Aorta (tissue), 5 donors: ENCODE data around the gene ENDOV. TPM values are rescaled to one million over a fixed set of nuclear protein-coding genes. Genes with fewer than 3 reads are reported as not detected.
A peak's percentile ranks its signal among the peaks of the same experiment; 100 is the strongest.

Experiments used
- ATAC-seq: fragments of 200-7000 bp; cut with Tn5 transposase; one replicate; pipeline ENCODE4 v1.9.1; 2022; ENCODE audit warnings: moderate library complexity; ENCODE audit not compliant: low FRiP score
- DNase-seq, 2 donors: peaks; one replicate each; pipeline ENCODE4 v3.0.0-alpha.2; 2020
- H3K27ac ChIP-seq, 2 donors: one replicate each; pipeline ENCODE4 v1.5.1; 2013; ENCODE audit warnings: low read length in 2 of 2, mild to moderate bottlenecking in 2 of 2, moderate library complexity in 2 of 2, control low read depth in 1 of 2, inconsistent platforms in 1 of 2, low read depth in 1 of 2
- H3K27me3 ChIP-seq, 2 donors: one replicate each; pipeline ENCODE4 v1.6.1; 2013; ENCODE audit warnings: control low read depth in 1 of 2, low read length in 1 of 2, mild to moderate bottlenecking in 1 of 2, moderate library complexity in 1 of 2; ENCODE audit not compliant: insufficient read depth in 2 of 2, control insufficient read depth in 1 of 2
- H3K36me3 ChIP-seq, 2 donors: one replicate each; pipeline ENCODE4 v1.6.1; 2013; ENCODE audit warnings: control low read depth in 1 of 2, low read length in 1 of 2, mild to moderate bottlenecking in 1 of 2; ENCODE audit not compliant: insufficient read depth in 2 of 2, control insufficient read depth in 1 of 2
- H3K4me1 ChIP-seq, 2 donors: one replicate each; pipeline ENCODE4 v1.6.1; 2013; ENCODE audit warnings: low read length in 2 of 2, control low read depth in 1 of 2, mild to moderate bottlenecking in 1 of 2, moderate library complexity in 1 of 2; ENCODE audit not compliant: insufficient read depth in 2 of 2, control insufficient read depth in 1 of 2
- H3K4me3 ChIP-seq, 2 donors: one replicate each; pipeline ENCODE4 v1.5.1; 2013; ENCODE audit warnings: low read length in 2 of 2, control low read depth in 1 of 2, mild to moderate bottlenecking in 1 of 2
- H3K9me3 ChIP-seq: one replicate; pipeline ENCODE4 v1.6.1; 2013; ENCODE audit warnings: mild to moderate bottlenecking, low read length; ENCODE audit not compliant: control insufficient read depth
- WGBS, 2 donors: extraction: QIAGEN DNeasy Blood & Tissue Kit; methylation state at CpG; one replicate each; pipeline ENCODE4 v1.1.7; 2013; 5-methylcytosine and 5-hydroxymethylcytosine counted together
- intact Hi-C, 2 donors: fragments of 100-400 bp; cut with DNase I; formaldehyde crosslinking; loops; one replicate each; pipeline versions ENCODE4 v1.14.2 to v1.15.0; 2022
- polyA plus RNA-seq, 2 donors: library from polyadenylated mRNA; stranded (reverse); fragments of 200-250 nt; gene quantifications; one replicate each; pipeline ENCODE4 v1.2.3, GENCODE V29; 2013
- total RNA-seq, 2 donors: library from RNA; stranded (reverse); fragmentation: NEBNext Ultra II Directional; extraction: Animal tissue kit (Norgen Biotek cat#: 25700); gene quantifications; one replicate each; pipeline ENCODE4 v1.2.1, GENCODE V29; 2021
- donor health status: healthy with polysubstance abuse.
- donor health status: Bipolar disorder and iron deficiency.
- donor health status: DM: no; HTN: no; CAD: no.
- donor health status: DM: no; HTN: no; CAD: no.
- donor health status: DM: yes; HTN: yes; CAD: no.

ENDOV gene
- total and polyA plus RNA-seq, 4 donors, result 14.3 to 28.2 (median 20.4) TPM

DNA sequence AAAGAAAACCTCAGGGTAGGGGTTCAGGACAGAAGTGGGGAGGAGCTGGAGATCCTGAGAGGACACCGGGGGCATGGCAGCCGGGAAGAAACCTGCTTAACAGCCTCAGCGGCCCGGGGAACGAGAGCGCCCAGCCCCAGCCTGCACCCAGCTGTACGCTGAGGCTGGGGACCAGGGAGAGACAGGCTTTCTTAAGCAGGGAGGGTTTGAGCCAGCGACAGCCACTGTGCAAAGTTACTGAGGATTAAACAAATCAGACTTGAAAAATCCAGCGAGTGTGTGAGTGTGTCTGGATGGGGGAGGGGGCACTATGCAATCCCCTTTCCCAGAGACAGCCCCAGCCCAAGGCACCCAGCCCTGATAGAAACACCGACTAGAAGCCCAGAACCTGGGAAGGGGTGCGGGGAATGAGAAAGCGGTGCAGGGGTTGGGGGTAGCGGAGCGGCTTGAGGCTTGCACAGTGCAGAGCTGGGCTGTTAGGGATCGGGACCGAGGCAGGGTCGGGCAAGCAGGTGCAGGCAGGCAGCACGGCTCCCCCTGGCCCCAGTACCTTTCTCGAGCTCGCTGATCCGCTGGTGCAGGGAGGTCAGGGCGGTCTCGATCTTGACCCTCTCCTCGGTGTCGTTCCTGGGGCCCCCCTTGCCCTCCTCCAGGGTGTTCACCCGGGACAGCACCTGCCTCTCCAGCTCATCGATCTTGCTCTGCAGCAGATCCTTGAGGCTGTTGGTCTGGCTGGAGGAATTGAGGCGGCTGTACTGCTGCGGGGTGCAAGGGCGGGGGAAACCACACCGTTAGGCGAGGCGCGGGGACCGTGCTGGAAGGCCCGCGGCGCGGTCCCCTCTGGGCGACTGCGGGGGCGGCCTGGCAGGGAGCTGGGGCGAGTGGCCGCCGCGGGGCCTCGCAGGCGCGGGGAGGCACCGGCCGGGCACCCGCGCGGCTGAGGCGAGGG, 60.3 kb downstream of the ENDOV start:
- ATAC-seq (no peak), DNase-seq (no peak)
- no peak overlapping the region for H3K27ac ChIP-seq
- H3K9me3 ChIP-seq, result no peaks in the 10 kb centered on the region
- no peaks in the 10 kb centered on the region for H3K36me3 ChIP-seq
- no peak overlapping the region for H3K4me3 ChIP-seq
- H3K27me3 ChIP-seq, result no peaks in the 10 kb centered on the region
- intact Hi-C loops, result loop anchor here in 1 of 2 donors (5.0 kb wide), 1 partner anchor 43 kb away; no protein-coding TSS in a partner anchor
- WGBS, 2 donors, result 2% methylated on average over 41 to 55 of the region's 55 CpGs
- H3K4me1 ChIP-seq, result no peaks in the 10 kb centered on the region

DNA sequence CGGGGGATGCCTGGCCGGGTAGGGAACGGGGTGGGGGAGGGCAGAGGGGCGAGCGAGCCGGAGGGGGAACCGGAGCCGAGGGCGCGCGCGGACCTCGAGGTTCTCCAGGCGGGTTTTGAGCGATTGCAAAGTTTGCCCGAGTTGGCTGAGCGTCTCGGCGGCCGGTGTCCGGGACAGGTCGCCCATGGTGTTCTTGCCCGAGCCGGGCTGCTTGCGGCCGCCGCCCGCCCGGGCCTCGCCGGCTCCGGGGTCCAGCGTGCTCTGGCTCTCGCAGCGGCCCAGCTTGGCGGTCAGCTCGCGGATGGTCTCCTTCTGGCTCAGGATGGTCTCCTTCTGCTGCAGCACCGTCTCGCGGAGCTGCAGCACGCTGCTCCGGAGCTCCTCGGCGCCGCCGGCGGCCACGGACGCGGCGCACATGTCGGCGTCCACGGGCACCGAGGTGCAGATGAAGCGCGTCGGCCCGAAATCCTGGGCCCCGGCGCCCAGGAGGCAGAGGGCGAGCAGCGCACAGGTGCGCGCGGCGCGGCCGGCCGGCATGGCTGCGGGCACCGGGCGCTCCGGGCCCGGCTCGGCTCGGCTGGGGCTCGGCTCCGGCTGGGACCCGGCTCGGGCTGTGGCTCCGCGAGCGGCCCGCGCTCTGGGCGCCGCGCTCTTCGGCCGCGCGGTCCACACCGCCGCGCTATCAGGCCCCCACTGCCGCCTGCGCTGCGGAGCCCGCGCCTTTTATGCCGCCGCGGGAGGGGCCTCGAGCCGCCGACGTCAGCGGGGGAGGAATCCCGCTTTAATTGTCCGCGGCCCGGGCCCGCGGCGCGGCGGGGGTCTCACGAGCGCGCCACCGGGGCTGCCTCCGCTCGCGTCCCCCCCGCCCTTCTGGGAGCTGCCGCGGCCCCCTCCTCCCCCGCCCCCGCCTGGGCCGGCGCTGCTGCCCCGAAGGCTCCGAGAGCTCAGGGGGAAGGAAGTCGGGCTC, 61.2 kb downstream of the ENDOV start, which contains the start of gene NPTX1:
Gene NPTX1, minus strand, starts transcription at position 698 of the 967 bp plus-strand sequence. Its CDS starts 161 bp downstream, at position 537.
- H3K4me1 ChIP-seq, result no peaks in the 10 kb centered on the region
- H3K27me3 ChIP-seq, result no peaks in the 10 kb centered on the region
- DNase-seq (no peak), ATAC-seq (no peak)
- H3K36me3 ChIP-seq, result no peaks in the 10 kb centered on the region
- WGBS, 2 donors, result 1% methylated on average over 52 to 136 of the region's 136 CpGs
- H3K27ac ChIP-seq, result no peak within 1 kb of the TSS
- H3K9me3 ChIP-seq, result no peaks in the 10 kb centered on the region
- no peak within 1 kb of the TSS for H3K4me3 ChIP-seq
- intact Hi-C loops, result loop anchor here in 1 of 2 donors (5.0 kb wide), 1 partner anchor 44 kb away; no protein-coding TSS in a partner anchor

DNA sequence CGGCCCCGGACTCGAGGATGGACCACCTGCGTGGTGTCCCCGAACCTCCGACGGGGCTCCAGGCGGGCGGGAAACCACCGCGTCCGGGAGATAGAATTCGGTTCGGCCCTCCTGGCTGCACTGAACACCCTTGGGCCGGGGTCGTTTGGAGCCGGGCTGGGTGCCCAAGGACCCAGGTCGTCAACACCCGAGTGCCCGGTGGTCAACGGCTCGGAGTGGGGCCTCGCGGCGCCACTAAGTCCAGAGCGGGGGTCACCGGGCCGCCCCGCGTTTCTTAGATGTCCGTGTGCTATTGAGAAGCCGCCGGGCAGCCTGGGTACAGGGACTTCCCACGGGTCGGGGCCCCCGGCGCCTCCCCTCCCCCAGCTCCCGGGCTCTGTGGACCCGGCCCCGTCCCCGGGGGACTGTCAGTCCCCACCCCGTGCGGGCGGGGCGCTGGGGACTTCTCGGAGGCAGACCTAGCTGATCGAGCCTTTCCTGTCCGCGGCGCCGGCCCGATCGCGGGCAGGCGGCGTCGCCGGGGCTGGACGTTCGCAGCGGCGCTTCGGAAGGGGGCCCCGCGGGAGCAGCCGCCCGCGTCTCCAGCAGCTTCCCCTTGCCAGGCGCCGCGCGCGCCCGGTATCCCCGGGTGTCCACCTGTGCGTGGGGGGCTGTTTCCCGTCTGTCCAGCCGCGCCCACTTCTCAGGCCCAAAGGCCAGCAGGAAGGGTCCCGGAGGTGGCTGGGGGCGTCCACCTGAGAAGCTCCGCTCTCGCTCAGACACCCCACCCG, 62.1 kb downstream of the ENDOV start:
- DNase-seq (no peak), ATAC-seq (no peak)
- Histone ChIP-seq H3K4me1 (no peaks in the 10 kb centered on the region), H3K27me3 (no peaks in the 10 kb centered on the region), H3K27ac (no peak overlapping the region), H3K9me3 (no peaks in the 10 kb centered on the region), H3K4me3 (no peak overlapping the region), H3K36me3 (no peaks in the 10 kb centered on the region)
- intact Hi-C loops, result loop anchor here in 1 of 2 donors (5.0 kb wide), 1 partner anchor 45 kb away; no protein-coding TSS in a partner anchor
- 1 to 2% methylated on average over 69 to 84 of the region's 84 CpGs for WGBS, 2 donors

DNA sequence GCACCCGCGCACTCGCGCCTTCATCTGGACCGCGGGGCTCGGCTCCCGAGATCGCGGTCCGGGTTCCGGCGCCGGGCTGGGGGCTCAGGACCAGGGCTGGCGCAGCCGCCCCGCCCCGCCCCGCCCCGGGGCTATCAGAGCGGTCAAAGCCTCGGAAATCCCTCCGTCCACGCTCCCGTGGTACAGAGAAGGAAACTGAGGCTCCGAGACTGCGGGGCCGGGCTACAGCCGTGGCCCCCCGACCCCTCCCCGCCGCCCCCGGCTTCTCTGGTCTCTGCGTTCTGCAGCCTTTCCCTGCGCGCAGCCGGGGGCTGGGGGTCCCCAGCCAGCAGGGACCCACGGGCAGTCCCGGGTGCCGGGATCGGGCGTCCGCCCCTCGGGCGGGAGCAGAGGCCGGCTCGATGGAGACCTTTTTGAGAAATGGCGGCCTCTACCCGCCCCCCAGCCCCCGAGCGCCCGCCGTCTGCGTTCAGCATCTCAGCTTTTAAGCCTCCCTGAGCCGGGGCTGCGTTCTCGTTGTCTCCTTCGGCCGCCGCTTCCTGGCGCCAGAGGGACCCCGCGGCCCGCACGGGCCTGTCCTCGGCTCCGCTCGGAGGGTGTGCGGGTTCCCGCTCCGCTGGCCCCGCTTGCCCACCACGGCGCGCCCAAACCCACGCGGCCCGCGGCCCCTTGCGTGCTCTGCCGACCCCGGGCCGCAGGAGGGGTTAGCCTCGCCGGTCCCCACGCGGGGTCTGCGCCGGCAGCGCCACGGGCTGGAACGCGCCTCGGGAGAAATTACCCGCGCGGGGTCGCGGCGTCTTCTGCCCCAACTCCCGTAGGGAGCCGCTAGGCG, 62.9 kb downstream of the ENDOV start:
- intact Hi-C loops, result loop anchor here in 1 of 2 donors (5.0 kb wide), 1 partner anchor 46 kb away; no protein-coding TSS in a partner anchor
- Histone ChIP-seq H3K27ac (no peak overlapping the region), H3K4me1 (no peaks in the 10 kb centered on the region), H3K9me3 (no peaks in the 10 kb centered on the region), H3K36me3 (no peaks in the 10 kb centered on the region), H3K27me3 (no peaks in the 10 kb centered on the region), H3K4me3 (no peak overlapping the region)
- peak; percentile 51 for ATAC-seq
- DNase-seq, result no peak
- 2 to 3% methylated on average over 86 to 103 of the region's 103 CpGs for WGBS, 2 donors

DNA sequence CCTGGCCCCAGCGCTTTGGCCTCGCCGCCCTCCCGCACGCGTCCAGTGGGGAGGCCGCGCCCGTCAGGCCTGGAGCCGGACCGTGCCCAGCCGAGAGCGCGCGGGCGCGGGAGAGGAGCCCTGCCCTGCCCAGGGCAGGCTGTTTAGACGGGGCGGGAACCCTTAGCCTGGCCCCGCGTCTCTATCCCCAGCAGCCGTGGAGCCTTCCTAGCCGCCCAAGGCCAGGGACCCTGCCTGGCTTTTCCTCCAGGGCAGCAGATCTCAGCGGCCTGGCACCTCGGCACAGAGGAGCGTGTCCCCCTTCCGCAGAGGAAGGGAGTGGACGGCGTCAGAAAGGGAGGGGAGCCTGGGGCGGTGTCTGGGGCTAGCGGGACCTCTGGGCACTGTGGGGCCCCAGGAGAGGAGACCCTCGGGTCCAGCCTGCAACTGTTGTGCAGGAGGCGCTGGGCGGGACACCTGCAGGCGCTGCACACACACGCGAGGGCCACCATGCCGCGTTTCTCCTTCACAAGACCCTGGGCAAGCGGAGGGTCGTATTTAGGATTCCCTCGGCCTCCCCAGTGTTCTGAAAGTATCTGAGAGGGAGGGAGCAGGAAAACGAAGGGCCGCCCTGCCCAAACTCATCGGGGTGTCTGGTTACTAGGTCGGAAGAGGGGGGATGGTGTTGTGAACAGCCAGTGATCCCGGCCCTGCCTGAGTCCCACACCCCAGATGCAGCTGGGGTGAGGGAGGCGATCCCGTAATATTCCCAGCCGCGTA, 63.7 kb downstream of the ENDOV start:
- Histone ChIP-seq H3K36me3 (no peaks in the 10 kb centered on the region), H3K27me3 (no peaks in the 10 kb centered on the region), H3K27ac (no peak overlapping the region), H3K4me1 (no peaks in the 10 kb centered on the region), H3K4me3 (no peak overlapping the region), H3K9me3 (no peaks in the 10 kb centered on the region)
- intact Hi-C loops, result loop anchor here in 1 of 2 donors (5.0 kb wide), 1 partner anchor 46 kb away; no protein-coding TSS in a partner anchor
- DNase-seq (no peak), ATAC-seq (no peak)
- WGBS, 2 donors, result 5 to 7% methylated on average over 47 to 51 of the region's 51 CpGs

DNA sequence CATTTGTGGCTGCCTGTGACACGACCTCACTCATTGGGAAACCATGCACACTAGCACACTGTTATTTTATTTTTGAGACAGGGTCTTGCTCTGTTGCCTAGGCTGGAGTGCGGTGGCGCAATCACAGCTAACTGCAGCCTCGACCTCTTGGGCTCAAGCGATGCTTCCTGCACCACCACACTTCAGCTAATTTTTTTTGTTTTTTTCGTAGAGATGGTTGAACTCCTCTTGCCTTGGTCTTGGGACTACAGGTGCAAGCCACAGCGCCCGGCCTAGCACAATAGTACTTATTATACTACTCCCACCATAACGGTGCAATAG, 64.2 kb downstream of the ENDOV start:
- H3K4me3 ChIP-seq, result no peak overlapping the region
- ATAC-seq (no peak), DNase-seq (no peak)
- intact Hi-C loops, result loop anchor here in 1 of 2 donors (5.0 kb wide), 1 partner anchor 47 kb away; no protein-coding TSS in a partner anchor
- no peaks in the 10 kb centered on the region for H3K27me3 ChIP-seq
- no peaks in the 10 kb centered on the region for H3K4me1 ChIP-seq
- H3K27ac ChIP-seq, result no peak overlapping the region
- H3K36me3 ChIP-seq, result no peaks in the 10 kb centered on the region
- no peaks in the 10 kb centered on the region for H3K9me3 ChIP-seq
- WGBS, 2 donors, result 49 to 53% methylated on average over 9 of the region's 9 CpGs

DNA sequence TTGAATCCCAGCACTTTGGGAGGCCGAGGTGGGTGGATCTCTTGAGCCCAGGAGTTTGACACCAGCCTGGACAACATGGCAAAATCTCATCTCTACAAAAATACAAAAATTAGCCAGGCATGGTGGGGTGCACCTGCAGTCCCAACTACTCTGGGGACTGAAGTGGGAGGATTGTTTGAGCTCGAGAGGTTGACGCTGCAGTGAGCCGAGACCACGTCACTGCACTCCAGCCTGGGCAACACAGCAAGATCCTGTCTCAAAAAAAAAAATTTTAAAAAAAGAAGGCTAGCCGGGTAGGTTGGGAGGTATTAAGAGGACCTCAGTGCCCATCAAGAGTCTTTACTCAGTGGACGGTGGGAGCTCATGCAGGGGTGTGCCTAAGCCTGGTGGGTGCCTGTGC, 65.3 kb downstream of the ENDOV start:
- ATAC-seq (no peak), DNase-seq (no peak)
- H3K4me3 ChIP-seq, result no peak overlapping the region
- H3K27me3 ChIP-seq, result no peaks in the 10 kb centered on the region
- no peaks in the 10 kb centered on the region for H3K4me1 ChIP-seq
- intact Hi-C loops, result no loop called here
- H3K27ac ChIP-seq, result no peak overlapping the region
- 83 to 86% methylated on average over 7 of the region's 7 CpGs for WGBS, 2 donors
- no peaks in the 10 kb centered on the region for H3K9me3 ChIP-seq
- H3K36me3 ChIP-seq, result no peaks in the 10 kb centered on the region
